Endothelial cell of umbilical vein (primary cell): ENCODE measurements around the gene NOTCH1. TPM values are rescaled to one million over a fixed set of nuclear protein-coding genes. Genes with fewer than 3 reads are reported as not detected.
"Not testable (repeated sequence)": the region's sequence is repeated elsewhere in the genome, so short reads cannot be mapped to it uniquely, and the experiment has no call there.

Experiments
- BruUV-seq: library from RNA; stranded (reverse); fragments of 400-500 nt; replicated peaks from 2 replicates; lab custom pipeline; 2021; lab: Mats Ljungman, UMichigan
- CTCF ChIA-PET: fragments of 300-600, 350-600 bp; sonication (Branson Sonifier 250); formaldehyde crosslinking; loops from one replicate; lab custom pipeline; 2021; ENCODE audit warnings: antibody characterized with exemption, inconsistent platforms; lab: Charles Lee
- POLR2A ChIA-PET: fragments of 300-600, 350-600 bp; sonication (Branson Sonifier 250); formaldehyde crosslinking; loops from one replicate; lab custom pipeline; 2021; ENCODE audit warnings: antibody characterized with exemption, inconsistent platforms; lab: Charles Lee
- DNase-seq: peaks from one replicate; pipeline ENCODE4 v3.0.0-alpha.2; 2011; ENCODE audit warnings: low read depth, low spot score
- FAIRE-seq: peaks from 2 replicates; lab custom pipeline; 2011; peaks lifted over from hg19 to GRCh38; lab: Jason Lieb, UNC
- H2AFZ ChIP-seq: 2 replicates; pipeline ENCODE4 v1.6.0; 2012; ENCODE audit warnings: low read depth, low read length, control low read depth, inconsistent platforms
- H3K27ac ChIP-seq: 2 replicates; pipeline ENCODE4 v1.5.1; 2011; ENCODE audit warnings: low read depth, mild to moderate bottlenecking, control low read depth, low read length, moderate library complexity; ENCODE audit not compliant: insufficient read depth
- H3K27me3 ChIP-seq, 2 experiments: 2 replicates each; pipeline versions ENCODE4 v1.6.0 to v1.6.1; 2011; ENCODE audit warnings: low read length in 2 of 2, mixed read lengths in 1 of 2; ENCODE audit not compliant: control insufficient read depth in 2 of 2, insufficient read depth in 2 of 2
- H3K36me3 ChIP-seq, 2 experiments: 2 replicates in 1 of 2; 3 replicates in 1 of 2; pipeline ENCODE4 v1.5.1; 2011; ENCODE audit warnings: low read length in 2 of 2, mild to moderate bottlenecking in 1 of 2, moderate library complexity in 1 of 2; ENCODE audit not compliant: control insufficient read depth in 2 of 2, insufficient read depth in 2 of 2; ENCODE audit errors: extremely low read depth in 1 of 2
- H3K4me1 ChIP-seq: 3 replicates; pipeline ENCODE4 v1.5.1; 2011; ENCODE audit warnings: mild to moderate bottlenecking, low read length; ENCODE audit not compliant: control insufficient read depth, insufficient read depth; ENCODE audit errors: extremely low read depth
- H3K4me2 ChIP-seq: 2 replicates; pipeline ENCODE4 v1.6.1; 2011; ENCODE audit warnings: low read length, control low read depth, mixed read lengths; ENCODE audit not compliant: insufficient read depth
- H3K4me3 ChIP-seq, 3 experiments: fragments of 200-600 bp in 1 of 3; sonication (generic), shearing (Covaris generic) in 1 of 3; replicated peaks in 1 of 3; 2 replicates each; pipeline ENCODE4 v1.5.1; 2011 to 2016; ENCODE audit warnings: control low read depth in 3 of 3, low read length in 3 of 3, mild to moderate bottlenecking in 2 of 3, inconsistent platforms in 1 of 3, low read depth in 1 of 3, moderate library complexity in 1 of 3; ENCODE audit not compliant: insufficient read depth in 1 of 3
- H3K79me2 ChIP-seq: 2 replicates; pipeline ENCODE4 v1.6.0; 2012; ENCODE audit warnings: low read length, inconsistent platforms; ENCODE audit not compliant: control insufficient read depth, insufficient read depth
- H3K9ac ChIP-seq: replicated peaks from 2 replicates; pipeline ENCODE3; 2011; ENCODE audit warnings: low read length, control low read depth; ENCODE audit not compliant: insufficient read depth; ENCODE audit errors: extremely low read depth
- H3K9me1 ChIP-seq: replicated peaks from 3 replicates; pipeline ENCODE4 v1.6.0; 2011; ENCODE audit warnings: mild to moderate bottlenecking, low read length; ENCODE audit not compliant: control insufficient read depth, insufficient read depth; ENCODE audit errors: extremely low read depth
- H3K9me3 ChIP-seq: replicated peaks from 2 replicates; pipeline ENCODE4 v1.5.1; 2012; ENCODE audit warnings: low read length, inconsistent platforms; ENCODE audit not compliant: control insufficient read depth, insufficient read depth
- H4K20me1 ChIP-seq: replicated peaks from 2 replicates; pipeline ENCODE3; 2011; ENCODE audit warnings: mild to moderate bottlenecking, low read length; ENCODE audit not compliant: control insufficient read depth, insufficient read depth; ENCODE audit errors: extremely low read depth
- EZH2 ChIP-seq: IDR thresholded peaks from 2 replicates; pipeline ENCODE4 v1.6.1; 2012; ENCODE audit warnings: borderline replicate concordance, low read depth, mild to moderate bottlenecking, moderate library complexity, low read length, inconsistent platforms; ENCODE audit not compliant: severe bottlenecking
- FOS ChIP-seq: IDR thresholded peaks from 2 replicates; pipeline ENCODE4 v1.6.1; 2011; ENCODE audit warnings: mild to moderate bottlenecking, low read length, moderate library complexity, borderline replicate concordance; ENCODE audit not compliant: insufficient read depth
- GATA2 ChIP-seq: IDR thresholded peaks from 2 replicates; pipeline ENCODE4 v1.7.0; 2011; ENCODE audit warnings: low read depth, mild to moderate bottlenecking, moderate library complexity, mixed read lengths, low read length; ENCODE audit not compliant: insufficient read length, insufficient read depth
- JUN ChIP-seq: IDR thresholded peaks from 2 replicates; pipeline ENCODE4 v1.6.1; 2011; ENCODE audit warnings: borderline replicate concordance, low read depth; ENCODE audit not compliant: insufficient read length, insufficient read depth
- MYC ChIP-seq: IDR thresholded peaks from one replicate; pipeline ENCODE4 v1.6.1; 2011; ENCODE audit warnings: mild to moderate bottlenecking, low read depth, low read length
- POLR2A ChIP-seq: IDR thresholded peaks from 2 replicates; pipeline ENCODE4 v1.6.1; 2012; ENCODE audit warnings: low read depth, mild to moderate bottlenecking, control low read depth, low read length
- POLR2AphosphoS5 ChIP-seq: IDR thresholded peaks from 2 replicates; pipeline ENCODE4 v1.6.1; 2012; ENCODE audit warnings: low read depth, mild to moderate bottlenecking, control low read depth, low read length, moderate library complexity; ENCODE audit not compliant: insufficient read depth
- dilution Hi-C: fragments of 300-500 bp; cut with MboI; formaldehyde crosslinking; loops from one replicate; pipeline ENCODE4 v1.15.0; 2019; ENCODE audit warnings: low sequenced_read_pairs; ENCODE audit not compliant: extremely low pct_ligation_motif_present
- intact Hi-C: fragments of 100-400 bp; cut with micrococcal nuclease; formaldehyde crosslinking; loops from one replicate; pipeline ENCODE4 v1.10.0; 2022
- polyA plus RNA-seq, 4 experiments: library from polyadenylated mRNA; depleted of rRNA in 3 of 4; stranded (reverse) in 3 of 4; unstranded in 1 of 4; fragments of >200 nt; gene quantifications; 2 replicates each; pipeline versions ENCODE4 v1.2.1 to v1.2.3, GENCODE V29; 2011 to 2012; ENCODE audit warnings: missing spikeins in 1 of 4
- total RNA-seq: library from RNA; stranded (reverse); gene quantifications from 2 replicates; pipeline ENCODE4 v1.2.3, GENCODE V29; 2021
- TF ChIP-seq, protein P1 (sequence below): IDR thresholded peaks from 2 replicates; pipeline ENCODE4 v1.6.1; 2011; ENCODE audit not compliant: insufficient read depth, insufficient read length
- TF ChIP-seq, protein P2 (sequence below), 2 donors: IDR thresholded peaks; 1 replicate in 1 of 2; 2 replicates in 1 of 2; pipeline ENCODE4 v1.5.1; 2011; ENCODE audit warnings: low read length in 2 of 2, mild to moderate bottlenecking in 2 of 2, moderate library complexity in 2 of 2, control low read depth in 1 of 2, inconsistent platforms in 1 of 2, low read depth in 1 of 2; ENCODE audit not compliant: insufficient read depth in 1 of 2; ENCODE audit errors: extremely low read depth in 1 of 2

Gene NOTCH1
- total and polyA plus RNA-seq, 2 donors (not counting 3 experiments of a cell fraction or from before 2014, with no cell fraction given) = 31.7 to 153 TPM

DNA sequence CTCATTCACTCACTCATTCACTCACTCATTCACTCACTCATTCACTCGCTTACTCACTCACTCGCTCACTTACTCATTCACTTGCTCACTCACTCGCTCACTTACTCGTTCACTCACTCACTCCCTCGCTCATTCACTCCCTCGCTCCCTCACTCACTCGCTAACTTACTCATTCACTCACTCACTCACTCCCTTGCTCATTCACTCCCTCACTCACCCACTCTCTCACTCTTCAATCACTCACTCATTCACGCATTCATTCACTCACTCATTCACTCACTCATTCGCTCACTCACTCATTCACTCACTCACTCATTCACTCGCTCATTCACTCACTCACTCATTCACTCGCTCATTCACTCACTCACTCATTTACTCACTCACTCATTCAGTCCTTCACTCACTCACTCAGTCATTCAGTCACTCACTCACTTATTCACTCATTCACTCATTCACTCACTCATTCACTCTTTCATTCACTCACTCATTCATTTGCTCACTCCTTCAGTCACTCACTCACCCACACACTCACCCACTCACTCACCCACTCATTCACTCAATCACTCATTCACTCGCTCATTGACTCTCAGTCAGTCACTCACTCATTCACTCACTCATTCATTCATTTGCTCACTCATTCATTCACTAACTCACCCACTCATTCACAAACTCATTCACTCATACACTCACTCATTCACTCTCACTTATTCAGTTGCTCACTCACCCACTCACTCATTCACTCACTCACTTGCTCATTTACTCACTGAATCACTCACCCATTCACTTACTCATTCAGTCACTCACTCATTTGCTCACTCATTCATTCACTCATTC is 36.0 kb upstream of the NOTCH1 start:
- ChIA-PET POLR2A (no interaction called here), CTCF (no interaction called here)
- Histone ChIP-seq H3K4me1 (no peaks in the 10 kb centered on the region), H3K36me3 (no peaks in the 10 kb centered on the region), H3K4me2 (no peak overlapping the region), H3K9me3 (no peaks in the 10 kb centered on the region), H3K79me2 (no peaks in the 10 kb centered on the region), H3K4me3 (no peak overlapping the region), H4K20me1 (no peaks in the 10 kb centered on the region), H3K27me3 (no peaks in the 10 kb centered on the region), H3K9ac (no peak overlapping the region), H3K9me1 (no peaks in the 10 kb centered on the region), H3K27ac (no peak overlapping the region), H2AFZ (no peak overlapping the region)
- BruUV-seq = no TSS peak
- TF ChIP-seq POLR2AphosphoS5 (no peak), EZH2 (no peak), JUN (no peak), MYC (no peak), GATA2 (no peak), FOS (no peak), POLR2A (no peak)
- TF ChIP-seq, protein P1, sequence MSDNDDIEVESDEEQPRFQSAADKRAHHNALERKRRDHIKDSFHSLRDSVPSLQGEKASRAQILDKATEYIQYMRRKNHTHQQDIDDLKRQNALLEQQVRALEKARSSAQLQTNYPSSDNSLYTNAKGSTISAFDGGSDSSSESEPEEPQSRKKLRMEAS = no peak
- TF ChIP-seq, protein P2, sequence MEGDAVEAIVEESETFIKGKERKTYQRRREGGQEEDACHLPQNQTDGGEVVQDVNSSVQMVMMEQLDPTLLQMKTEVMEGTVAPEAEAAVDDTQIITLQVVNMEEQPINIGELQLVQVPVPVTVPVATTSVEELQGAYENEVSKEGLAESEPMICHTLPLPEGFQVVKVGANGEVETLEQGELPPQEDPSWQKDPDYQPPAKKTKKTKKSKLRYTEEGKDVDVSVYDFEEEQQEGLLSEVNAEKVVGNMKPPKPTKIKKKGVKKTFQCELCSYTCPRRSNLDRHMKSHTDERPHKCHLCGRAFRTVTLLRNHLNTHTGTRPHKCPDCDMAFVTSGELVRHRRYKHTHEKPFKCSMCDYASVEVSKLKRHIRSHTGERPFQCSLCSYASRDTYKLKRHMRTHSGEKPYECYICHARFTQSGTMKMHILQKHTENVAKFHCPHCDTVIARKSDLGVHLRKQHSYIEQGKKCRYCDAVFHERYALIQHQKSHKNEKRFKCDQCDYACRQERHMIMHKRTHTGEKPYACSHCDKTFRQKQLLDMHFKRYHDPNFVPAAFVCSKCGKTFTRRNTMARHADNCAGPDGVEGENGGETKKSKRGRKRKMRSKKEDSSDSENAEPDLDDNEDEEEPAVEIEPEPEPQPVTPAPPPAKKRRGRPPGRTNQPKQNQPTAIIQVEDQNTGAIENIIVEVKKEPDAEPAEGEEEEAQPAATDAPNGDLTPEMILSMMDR (IDR thresholded peaks at IDR 0.05; ENCODE audit: extremely low read depth in 1 of 2, insufficient read depth in 1 of 2, low read depth in 1 of 2, low read length in 2 of 2) = no peak
- no peak for DNase-seq
- dilution Hi-C loops = no loop called here
- FAIRE-seq = no peak
- intact Hi-C loops = no loop called here

DNA sequence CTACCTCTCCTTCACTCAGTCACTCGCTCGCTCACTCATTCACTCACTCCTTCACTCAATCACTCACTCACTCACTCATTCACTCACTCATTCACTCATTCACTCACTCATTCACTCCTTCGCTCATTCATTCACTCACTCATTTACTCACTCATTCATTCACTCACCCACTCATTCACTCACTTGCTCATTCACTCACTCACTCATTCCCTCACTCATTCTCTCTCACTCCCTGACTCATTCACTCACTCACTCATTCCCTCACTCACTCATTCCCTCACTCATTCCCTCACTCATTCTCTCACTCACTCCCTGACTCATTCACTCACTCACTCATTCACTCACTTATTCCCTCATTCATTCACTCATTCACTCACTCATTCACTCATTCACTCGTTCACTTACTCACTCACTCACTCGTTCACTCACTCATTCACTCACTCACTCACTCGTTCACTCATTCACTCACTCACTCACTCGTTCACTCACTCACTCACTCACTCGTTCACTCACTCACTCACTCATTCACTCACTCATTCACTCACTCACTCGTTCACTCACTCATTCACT is 33.9 kb upstream of the NOTCH1 start:
- dilution Hi-C loops, H3K36me3 ChIP-seq, POLR2A ChIA-PET, H3K4me1 ChIP-seq, H3K27ac ChIP-seq, DNase-seq, H4K20me1 ChIP-seq, intact Hi-C loops, H2AFZ ChIP-seq, FAIRE-seq, H3K9ac ChIP-seq, H3K4me2 ChIP-seq, H3K4me3 ChIP-seq, H3K79me2 ChIP-seq, H3K9me1 ChIP-seq, H3K9me3 ChIP-seq, BruUV-seq, H3K27me3 ChIP-seq: not testable (repeated sequence)
- CTCF ChIA-PET = interaction anchor here (2.2 kb wide), 1 partner anchor 24 kb away, joined by 5 read pairs; no protein-coding TSS in a partner anchor
